GM12878 (cell line): ENCODE data around the gene SLMAP. TPM values are rescaled to one million over a fixed set of nuclear protein-coding genes. Genes with fewer than 3 reads are reported as not detected.

Experiments used
- ATAC-seq: fragments of 200-7000 bp; cut with Tn5 transposase; 3 replicates; pipeline ENCODE4 v1.9.1; 2020; ENCODE audit warnings: mild to moderate bottlenecking, moderate library complexity
- BruUV-seq: library from RNA; stranded (reverse); fragments of 400-500 nt; replicated peaks from 2 replicates; lab custom pipeline; 2021; lab: Mats Ljungman, UMichigan
- CTCF ChIA-PET: fragments of 300-600 bp; sonication (Branson Sonifier 250); formaldehyde crosslinking; extraction: SDS; loops from one replicate; lab custom pipeline; 2021; ENCODE audit warnings: inconsistent platforms; lab: Yijun Ruan, JAX
- POLR2A ChIA-PET: fragments of 350-600 bp; formaldehyde crosslinking; extraction: SDS; loops from one replicate; lab custom pipeline; 2021; ENCODE audit warnings: inconsistent platforms; lab: Charles Lee
- RAD21 ChIA-PET: fragments of 300-600 bp; sonication (Branson Sonifier 250); formaldehyde crosslinking; loops from one replicate; lab custom pipeline; 2023; ENCODE audit warnings: antibody characterized with exemption; ENCODE audit not compliant: unreplicated experiment; lab: Charles Lee
- SMC1A ChIA-PET: fragments of 300-600 bp; sonication (Branson Sonifier 250); formaldehyde crosslinking; loops from one replicate; lab custom pipeline; 2023; ENCODE audit not compliant: unreplicated experiment, uncharacterized antibody; lab: Charles Lee
- DNase-seq: peaks from one replicate; pipeline ENCODE4 v3.0.0-alpha.2; 2011; ENCODE audit warnings: low read depth, low spot score
- FAIRE-seq: peaks from 3 replicates; lab custom pipeline; 2011; peaks lifted over from hg19 to GRCh38; lab: Jason Lieb, UNC
- H2AFZ ChIP-seq: 2 replicates; pipeline ENCODE4 v1.6.0; 2011; ENCODE audit warnings: low read depth, low read length, control low read depth; ENCODE audit not compliant: control insufficient read depth
- H3K27ac ChIP-seq: 2 replicates; pipeline ENCODE4 v1.5.1; 2011; ENCODE audit warnings: control low read depth; ENCODE audit not compliant: control insufficient read depth, insufficient read depth
- H3K27me3 ChIP-seq, 2 experiments: replicated peaks in 1 of 2; 2 replicates each; pipeline versions ENCODE4 v1.6.0 to v1.6.1; 2011; ENCODE audit warnings: low read length in 1 of 2; ENCODE audit not compliant: control insufficient read depth in 2 of 2, insufficient read depth in 2 of 2
- H3K36me3 ChIP-seq, 2 experiments: 2 replicates each; pipeline ENCODE4 v1.5.1; 2011; ENCODE audit warnings: low read length in 1 of 2; ENCODE audit not compliant: control insufficient read depth in 2 of 2, insufficient read depth in 2 of 2
- H3K4me1 ChIP-seq: 2 replicates; pipeline ENCODE4 v1.6.1; 2011; ENCODE audit warnings: mild to moderate bottlenecking, low read length, moderate library complexity, mixed read lengths; ENCODE audit not compliant: control insufficient read depth, insufficient read depth
- H3K4me2 ChIP-seq: 2 replicates; pipeline ENCODE4 v1.6.0; 2011; ENCODE audit warnings: control low read depth; ENCODE audit not compliant: control insufficient read depth, insufficient read depth
- H3K4me3 ChIP-seq: fragments of 200-600 bp; sonication (generic); 2 replicates; pipeline ENCODE4 v1.5.1; 2016
- H3K79me2 ChIP-seq: 2 replicates; pipeline ENCODE4 v1.6.0; 2011; ENCODE audit warnings: low read length; ENCODE audit not compliant: control insufficient read depth, insufficient read depth
- H3K9ac ChIP-seq: 2 replicates; pipeline ENCODE4 v1.8.0; 2011; ENCODE audit warnings: low read length, control low read depth, mixed read lengths; ENCODE audit not compliant: control insufficient read depth, insufficient read depth
- H3K9me3 ChIP-seq: replicated peaks from 3 replicates; pipeline ENCODE4 v1.5.1; 2011; ENCODE audit warnings: mild to moderate bottlenecking, low read length; ENCODE audit not compliant: control insufficient read depth, insufficient read depth
- H4K20me1 ChIP-seq: 2 replicates; pipeline ENCODE4 v1.6.0; 2011; ENCODE audit not compliant: control insufficient read depth, insufficient read depth
- CBX5 ChIP-seq: sonication (generic); IDR thresholded peaks from 2 replicates; pipeline ENCODE4 v1.6.1; 2016; ENCODE audit warnings: low read depth, moderate library complexity, mild to moderate bottlenecking, inconsistent platforms
- EZH2 ChIP-seq: IDR thresholded peaks from 2 replicates; pipeline ENCODE4 v1.6.1; 2012; ENCODE audit warnings: low read depth, mild to moderate bottlenecking, control low read depth, inconsistent platforms, low read length, borderline replicate concordance; ENCODE audit not compliant: control insufficient read depth
- IKZF1 ChIP-seq: fragments of 450-650 bp; conservative IDR thresholded peaks from 2 replicates; pipeline ENCODE4 v1.6.1; 2017; ENCODE audit warnings: antibody characterized with exemption, mild to moderate bottlenecking
- SIN3A ChIP-seq: IDR thresholded peaks from 2 replicates; pipeline ENCODE4 v1.6.1; 2012; ENCODE audit warnings: low read depth, low read length, improper control_type of control experiment
- TCF12 ChIP-seq: IDR thresholded peaks from 2 replicates; pipeline ENCODE4 v1.6.1; 2011; ENCODE audit warnings: low read depth, mild to moderate bottlenecking, low read length
- YBX1 ChIP-seq: fragments of 450-650 bp; IDR thresholded peaks from 2 replicates; pipeline ENCODE4 v1.6.1; 2016; ENCODE audit warnings: antibody characterized with exemption
- WGBS: methylation state at CpG from one replicate; pipeline ENCODE4 v1.1.6; 2016; ENCODE audit warnings: low lambda C conversion rate; ENCODE audit not compliant: insufficient replicate concordance, insufficient coverage; ENCODE audit errors: missing lambda C conversion rate; 5-methylcytosine and 5-hydroxymethylcytosine counted together
- in situ Hi-C: fragments of 300-500 bp; cut with MboI; formaldehyde crosslinking; loops from 9 replicates; pipeline ENCODE4 v1.14.3; 2018; ENCODE audit warnings: mixed read lengths
- intact Hi-C: fragments of 100-400 bp; cut with micrococcal nuclease; formaldehyde crosslinking; loops from one replicate; pipeline ENCODE4 v1.14.2; 2022; ENCODE audit not compliant: unreplicated experiment
- polyA plus RNA-seq, 11 experiments: library from polyadenylated mRNA; depleted of rRNA in 4 of 11; unstranded in 6 of 11; stranded (reverse) in 5 of 11; fragments of >200 nt; fragmentation: Nextera tagmentation in 4 of 11; fragmentation: Illumina TruSeq in 1 of 11; extraction: Ambion mirVana in 4 of 11; extraction: Trizol in 1 of 11; gene quantifications; 1 replicate in 1 of 11; 2 replicates in 10 of 11; pipeline versions ENCODE4 v1.2.1 to v1.2.3, GENCODE V29; 2011 to 2016; ENCODE audit warnings: inconsistent platforms in 2 of 11, missing spikeins in 2 of 11, low read depth in 1 of 11
- total RNA-seq, 4 experiments: library from RNA; depleted of rRNA in 3 of 4; stranded (reverse); fragments of >200 nt in 3 of 4; fragmentation: Illumina TruSeq in 1 of 4; extraction: Trizol in 1 of 4; gene quantifications; 2 replicates each; pipeline versions ENCODE4 v1.2.1 to v1.2.3, GENCODE V29; 2013 to 2021

The SLMAP gene
- total and polyA plus RNA-seq, 10 of the 15 experiments (the other 5 are each of a cell fraction or from before 2014, with no cell fraction given) = 8.3 to 43.8 (median 26.4) TPM

DNA sequence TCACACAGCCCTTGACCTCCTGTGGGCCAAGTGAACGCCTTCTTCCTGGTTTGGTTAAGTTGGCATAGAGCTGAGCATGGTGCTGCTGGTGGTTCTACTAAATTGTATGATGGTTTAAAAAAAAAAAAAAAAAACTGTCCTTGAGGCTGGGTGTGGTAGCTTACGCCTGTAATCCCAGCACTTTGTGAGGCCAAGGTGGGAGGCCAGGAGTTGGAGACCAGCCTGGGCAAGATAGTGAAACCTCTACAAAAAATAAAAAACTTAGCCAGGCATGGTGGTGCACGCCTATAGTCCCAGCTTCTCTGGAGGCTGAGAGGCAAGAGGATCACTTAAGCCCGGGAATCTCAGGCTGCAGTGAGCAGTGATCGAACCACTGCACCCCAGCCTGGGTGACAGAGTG is 193.2 kb downstream of the SLMAP start:
- DNase-seq (no peak), ATAC-seq (no peak), FAIRE-seq (no peak)
- H3K27ac ChIP-seq = no peak overlapping the region
- H3K36me3 ChIP-seq = no peaks in the 10 kb centered on the region
- no peak overlapping the region for H3K4me3 ChIP-seq
- no TSS peak for BruUV-seq
- H3K79me2 ChIP-seq = no peaks in the 10 kb centered on the region
- ChIA-PET POLR2A (no interaction called here), RAD21 (interaction anchor here (0.7 kb wide), 1 partner anchor 71 kb away, joined by 3 read pairs; no protein-coding TSS in a partner anchor), CTCF (interaction anchor here (0.5 to 1.7 kb wide), 3 partner anchors 43 to 542 kb away, joined by 3 to 6 read pairs (median 4); no protein-coding TSS in a partner anchor), SMC1A (interaction anchor here (1.4 to 2.2 kb wide), 2 partner anchors 57 to 217 kb away, joined by 5 to 9 read pairs; no protein-coding TSS in a partner anchor)
- in situ Hi-C loops (no loop called here), intact Hi-C loops (no loop called here)
- H3K27me3 ChIP-seq = no peaks in the 10 kb centered on the region
- no peaks in the 10 kb centered on the region for H4K20me1 ChIP-seq
- TF ChIP-seq IKZF1 (no peak), EZH2 (no peak), TCF12 (no peak), CBX5 (no peak), YBX1 (no peak), SIN3A (no peak)
- 50% methylated on average over 5 of the region's 5 CpGs for WGBS
- no peak overlapping the region for H3K4me2 ChIP-seq
- no peaks in the 10 kb centered on the region for H3K4me1 ChIP-seq
- H3K9ac ChIP-seq = no peak overlapping the region
- no peaks in the 10 kb centered on the region for H3K9me3 ChIP-seq
- no peak overlapping the region for H2AFZ ChIP-seq
